Body of pancreas (tissue), 4 donors: ENCODE data around the gene TSHR. TPM values are rescaled to one million over a fixed set of nuclear protein-coding genes. Genes with fewer than 3 reads are reported as not detected.

Source experiments
- ATAC-seq: fragments of 150-250 bp; one replicate; pipeline ENCODE4 v1.9.1; 2016
- DNase-seq, 4 donors: peaks; one replicate each; pipeline ENCODE4 v3.0.0-alpha.2; 2019
- H3K27ac ChIP-seq, 4 donors: fragments of 200-600 bp; sonication (generic); 1 replicate in 3 of 4; 2 replicates in 1 of 4; pipeline versions ENCODE4 v1.5.1 to v1.6.1; 2016 to 2019; ENCODE audit warnings: mild to moderate bottlenecking in 1 of 4, mixed read lengths in 1 of 4, moderate library complexity in 1 of 4
- H3K27me3 ChIP-seq, 2 donors: fragments of 200-600 bp; sonication (generic); one replicate each; pipeline ENCODE4 v1.6.0; 2016; ENCODE audit warnings: mild to moderate bottlenecking in 1 of 2
- H3K36me3 ChIP-seq, 2 donors: fragments of 200-600 bp; sonication (generic); replicated peaks in 1 of 2; 2 replicates each; pipeline ENCODE4 v1.5.1; 2016; ENCODE audit warnings: low read depth in 2 of 2; ENCODE audit not compliant: insufficient read depth in 1 of 2
- H3K4me1 ChIP-seq: fragments of 200-600 bp; sonication (generic); one replicate; pipeline ENCODE4 v1.6.0; 2016
- H3K4me3 ChIP-seq, 2 donors: fragments of 200-600 bp; sonication (generic); 1 replicate in 1 of 2; 2 replicates in 1 of 2; pipeline ENCODE4 v1.5.1; 2016 to 2019
- H3K9me3 ChIP-seq, 3 donors: fragments of 200-600 bp; sonication (generic); 1 replicate in 2 of 3; 2 replicates in 1 of 3; pipeline ENCODE4 v1.5.1; 2016
- POLR2A ChIP-seq, 3 donors: fragments of 450-650 bp; IDR thresholded peaks; one replicate each; pipeline ENCODE4 v1.6.1; 2016; ENCODE audit warnings: antibody characterized with exemption in 3 of 3, mild to moderate bottlenecking in 2 of 3
- WGBS, 2 donors: methylation state at CpG; one replicate each; pipeline ENCODE4 v1.1.5; 2017; 5-methylcytosine and 5-hydroxymethylcytosine counted together
- intact Hi-C: fragments of 100-400 bp; cut with DNase I; formaldehyde crosslinking; loops from one replicate; pipeline ENCODE4 v1.15.1; 2023
- total RNA-seq, 2 donors: library from RNA; depleted of rRNA; stranded (reverse); fragments of >200 nt; gene quantifications; one replicate each; pipeline ENCODE4 v1.1.0, GENCODE V29; 2016
- TF ChIP-seq, protein P1 (sequence below), 7 experiments: fragments of 450-650 bp in 4 of 7; fragments of 200-600 bp in 3 of 7; sonication (generic) in 3 of 7; IDR thresholded peaks; one replicate each; pipeline ENCODE4 v1.5.1; 2016 to 2019; ENCODE audit warnings: antibody characterized with exemption in 7 of 7

The TSHR gene
- total RNA-seq, 2 donors from 2014 or later, result not detected

DNA sequence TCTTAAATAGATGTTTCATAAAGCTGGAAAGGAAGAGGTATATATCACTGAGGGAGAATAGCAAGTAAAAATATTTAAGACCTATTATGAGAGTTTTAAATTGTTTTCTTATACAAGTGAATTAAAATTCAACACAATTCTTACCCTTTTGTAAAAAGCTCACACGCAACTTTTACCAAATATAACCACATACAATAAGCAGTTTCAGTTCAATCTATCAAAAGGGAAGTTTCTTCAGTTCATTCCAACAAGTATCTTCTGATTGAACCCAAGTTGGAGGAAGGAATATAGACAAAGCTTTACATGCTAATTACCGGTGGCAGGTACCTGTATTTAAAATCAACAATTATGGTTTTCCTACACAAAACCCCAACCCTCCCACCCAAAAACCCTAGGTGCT, 224.2 kb downstream of the TSHR start:
- DNase-seq (no peak), ATAC-seq (no peak)
- Histone ChIP-seq H3K36me3 (peaks cover 0 to 6% of the 10 kb centered on the region in 2 donors), H3K9me3 (no peaks in the 10 kb centered on the region), H3K27me3 (no peaks in the 10 kb centered on the region), H3K4me3 (no peak overlapping the region), H3K27ac (no peak overlapping the region), H3K4me1 (peaks cover 33% of the 10 kb centered on the region)
- intact Hi-C loops, result no loop called here
- TF ChIP-seq, protein P1, sequence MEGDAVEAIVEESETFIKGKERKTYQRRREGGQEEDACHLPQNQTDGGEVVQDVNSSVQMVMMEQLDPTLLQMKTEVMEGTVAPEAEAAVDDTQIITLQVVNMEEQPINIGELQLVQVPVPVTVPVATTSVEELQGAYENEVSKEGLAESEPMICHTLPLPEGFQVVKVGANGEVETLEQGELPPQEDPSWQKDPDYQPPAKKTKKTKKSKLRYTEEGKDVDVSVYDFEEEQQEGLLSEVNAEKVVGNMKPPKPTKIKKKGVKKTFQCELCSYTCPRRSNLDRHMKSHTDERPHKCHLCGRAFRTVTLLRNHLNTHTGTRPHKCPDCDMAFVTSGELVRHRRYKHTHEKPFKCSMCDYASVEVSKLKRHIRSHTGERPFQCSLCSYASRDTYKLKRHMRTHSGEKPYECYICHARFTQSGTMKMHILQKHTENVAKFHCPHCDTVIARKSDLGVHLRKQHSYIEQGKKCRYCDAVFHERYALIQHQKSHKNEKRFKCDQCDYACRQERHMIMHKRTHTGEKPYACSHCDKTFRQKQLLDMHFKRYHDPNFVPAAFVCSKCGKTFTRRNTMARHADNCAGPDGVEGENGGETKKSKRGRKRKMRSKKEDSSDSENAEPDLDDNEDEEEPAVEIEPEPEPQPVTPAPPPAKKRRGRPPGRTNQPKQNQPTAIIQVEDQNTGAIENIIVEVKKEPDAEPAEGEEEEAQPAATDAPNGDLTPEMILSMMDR (IDR thresholded peaks at IDR 0.05), result no peak
- TF ChIP-seq POLR2A (IDR thresholded peaks at IDR 0.05), result no peak
- 77 to 84% methylated on average over 2 of the region's 2 CpGs for WGBS, 2 donors

DNA sequence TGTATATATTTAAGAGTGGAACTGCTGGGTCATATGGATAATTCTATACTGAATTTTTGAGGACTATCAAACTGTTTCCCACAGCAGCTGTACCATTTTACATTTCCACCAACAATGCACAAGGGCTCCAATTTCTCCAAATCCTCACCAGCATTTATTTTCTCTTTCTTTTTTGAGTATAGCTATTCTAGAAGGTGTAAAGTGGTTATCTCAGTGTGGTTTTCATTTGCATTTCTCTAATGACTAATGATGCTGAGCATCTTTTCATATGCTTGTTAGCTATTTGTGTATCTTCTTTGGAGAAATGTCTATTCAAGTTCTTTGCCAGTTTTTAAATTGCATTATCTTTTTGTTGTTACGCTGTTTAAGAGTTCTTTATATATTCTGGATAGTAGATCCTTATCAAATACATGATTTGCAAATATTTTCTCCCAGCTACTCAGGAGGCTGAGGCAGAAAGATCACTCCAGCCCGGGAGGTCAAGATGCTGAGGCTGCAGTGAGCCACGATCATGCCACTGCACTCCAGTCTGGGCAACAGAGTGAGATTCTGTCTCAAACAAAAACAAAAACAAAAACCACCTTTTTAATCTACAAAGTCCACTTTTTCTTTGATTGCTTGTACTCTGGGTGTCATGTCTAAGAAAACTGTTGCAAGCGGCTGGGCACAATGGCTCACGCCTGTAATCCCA, 232.6 kb downstream of the TSHR start:
- DNase-seq (no peak), ATAC-seq (no peak)
- WGBS, 2 donors, result 93 to 94% methylated on average over 5 of the region's 5 CpGs
- TF ChIP-seq, protein P1 (IDR thresholded peaks at IDR 0.05), result no peak
- no peak for TF ChIP-seq POLR2A (IDR thresholded peaks at IDR 0.05)
- Histone ChIP-seq H3K36me3 (peaks cover 0 to 16% of the 10 kb centered on the region in 2 donors), H3K4me1 (peaks cover 3% of the 10 kb centered on the region), H3K27ac (no peak overlapping the region), H3K9me3 (no peaks in the 10 kb centered on the region), H3K27me3 (no peaks in the 10 kb centered on the region), H3K4me3 (no peak overlapping the region)
- intact Hi-C loops, result no loop called here

DNA sequence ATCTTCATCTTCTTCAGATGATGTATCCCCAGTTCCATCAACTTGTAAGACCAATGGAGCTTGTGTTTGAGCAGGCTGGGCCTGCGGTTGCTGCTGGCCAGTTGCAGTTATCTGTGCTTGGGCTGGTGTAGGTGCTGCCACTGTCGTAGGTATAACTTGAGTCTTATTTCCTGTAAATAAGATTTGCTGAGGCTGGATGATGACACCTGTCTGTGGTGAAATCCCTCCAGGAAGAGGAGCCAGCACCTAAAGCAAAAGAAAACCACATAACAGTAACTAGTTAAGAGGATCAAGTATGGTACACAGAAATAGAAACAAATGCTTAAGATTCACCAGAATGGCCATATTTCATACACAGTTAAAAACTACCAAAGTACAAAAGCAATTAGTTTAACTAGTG, 237.2 kb downstream of the TSHR start:
- no peak for ATAC-seq
- H3K36me3 ChIP-seq, result peaks cover 0 to 17% of the 10 kb centered on the region in 2 donors

DNA sequence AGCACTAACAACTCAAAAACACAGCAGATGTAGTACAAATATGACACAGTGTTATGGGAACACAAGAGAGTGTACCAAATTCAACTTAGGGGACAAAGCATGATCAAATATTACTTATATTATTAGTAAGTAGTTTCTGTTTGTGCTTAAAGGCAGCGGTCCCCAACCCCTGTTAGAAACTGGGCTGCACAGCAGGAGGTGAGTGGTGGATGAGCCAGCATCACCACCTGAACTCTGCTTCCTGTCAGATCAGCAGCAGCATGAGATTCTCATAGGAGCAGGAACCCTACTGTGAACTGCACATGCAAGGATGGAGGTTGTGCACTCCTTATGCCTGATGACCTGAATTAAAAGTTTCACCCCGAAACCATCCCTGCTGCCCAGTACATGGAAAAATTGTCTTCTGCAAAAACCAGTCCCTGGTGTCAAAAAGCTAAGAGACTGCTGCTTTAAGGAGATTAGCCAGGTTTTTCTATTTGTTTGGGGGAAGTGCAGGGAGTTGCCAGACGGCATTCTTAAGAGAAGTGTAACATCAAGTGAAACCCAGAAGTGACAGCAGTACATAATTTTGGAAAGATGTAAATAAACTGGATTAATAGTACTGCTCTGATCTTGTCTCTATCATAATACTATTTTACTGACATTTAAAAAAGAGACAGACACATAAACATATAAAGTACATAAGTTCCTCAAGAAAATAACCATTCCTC, 238.7 kb downstream of the TSHR start:
- Histone ChIP-seq H3K36me3 (peaks cover 0 to 17% of the 10 kb centered on the region in 2 donors), H3K4me1 (no peaks in the 10 kb centered on the region), H3K27ac (no peak overlapping the region), H3K9me3 (no peaks in the 10 kb centered on the region), H3K4me3 (no peak overlapping the region), H3K27me3 (no peaks in the 10 kb centered on the region)
- DNase-seq (no peak), ATAC-seq (no peak)
- WGBS, 2 donors, result 76 to 92% methylated on average over 3 of the region's 3 CpGs
- intact Hi-C loops, result no loop called here
- no peak for TF ChIP-seq POLR2A (IDR thresholded peaks at IDR 0.05)
- TF ChIP-seq, protein P1 (IDR thresholded peaks at IDR 0.05), result no peak

More for the DNA sequence above, 237.2 kb downstream of the TSHR start:
- Histone ChIP-seq H3K9me3 (no peaks in the 10 kb centered on the region), H3K4me3 (no peak overlapping the region), H3K27ac (no peak overlapping the region), H3K4me1 (no peaks in the 10 kb centered on the region), H3K27me3 (no peaks in the 10 kb centered on the region)
- intact Hi-C loops, result no loop called here
- TF ChIP-seq, protein P1 (IDR thresholded peaks at IDR 0.05), result no peak
- TF ChIP-seq POLR2A (IDR thresholded peaks at IDR 0.05), result no peak
- DNase-seq, result no peak
- 91 to 97% methylated on average over 2 of the region's 2 CpGs for WGBS, 2 donors

Other genes starting within 250 kb of the TSHR start
- 10 to 100 TPM in 1 of 2 donors, 1 to 10 TPM in 1; 7.8 to 14.5 TPM for gene CEP128, start 13.9 kb upstream of the TSHR start, total RNA-seq